ENCODE data around the gene SWAP70.

DNA sequence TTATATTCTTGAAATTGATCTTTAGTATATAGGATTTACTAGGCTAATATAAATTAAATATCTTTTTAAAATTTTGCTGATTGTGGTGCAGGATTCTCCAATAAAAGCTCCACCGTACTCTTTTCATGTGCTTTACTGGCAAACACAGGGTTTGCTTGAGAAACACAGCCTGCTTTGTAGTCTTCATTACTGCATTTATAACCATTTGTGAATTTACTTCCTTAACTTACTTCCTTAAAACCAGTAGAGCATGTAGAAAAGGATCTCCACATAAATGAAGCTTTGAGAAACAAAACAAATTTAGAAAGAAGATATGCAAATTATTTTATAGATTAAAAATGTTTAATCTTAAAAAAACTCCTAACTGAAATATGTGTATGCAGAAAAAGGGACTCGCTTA, 28.8 kb downstream of the SWAP70 start:
- TF ChIP-seq LARP7 (IDR thresholded peaks at IDR 0.05), result no peak
- no peak for TF ChIP-seq CHD2 (IDR thresholded peaks at IDR 0.05; ENCODE audit: borderline replicate concordance, low read depth, low read length)
- no peak for TF ChIP-seq EZH2 (IDR thresholded peaks at IDR 0.05; ENCODE audit: borderline replicate concordance, control insufficient read depth, low read depth, low read length)
- no peak for TF ChIP-seq CTCF (IDR thresholded peaks at IDR 0.05 in 2 of 3, conservative IDR thresholded peaks at IDR 0.05 in 1 of 3; ENCODE audit: control insufficient read depth in 2 of 3, extremely low read depth in 1 of 3, insufficient read depth in 1 of 3, low read depth in 3 of 3, low read length in 3 of 3)
- TF ChIP-seq BHLHE40 (IDR thresholded peaks at IDR 0.05; ENCODE audit: borderline replicate concordance in 1 of 2, low read depth in 2 of 2, low read length in 1 of 2), result no peak
- TF ChIP-seq CHD1 (IDR thresholded peaks at IDR 0.05; ENCODE audit: low read depth, low read length), result no peak
- no peak for TF ChIP-seq TAF1 (IDR thresholded peaks at IDR 0.05; ENCODE audit: borderline replicate concordance, low read depth, low read length)
- TF ChIP-seq NR2C2 (IDR thresholded peaks at IDR 0.05; ENCODE audit: borderline replicate concordance, control insufficient read depth, insufficient read length, low read depth), result no peak
- TF ChIP-seq FOXK2 (IDR thresholded peaks at IDR 0.05), result no peak
- TF ChIP-seq CEBPB (IDR thresholded peaks at IDR 0.05; ENCODE audit: borderline replicate concordance in 1 of 2, low read depth in 2 of 2, low read length in 2 of 2), result no peak
- TF ChIP-seq, protein P1, sequence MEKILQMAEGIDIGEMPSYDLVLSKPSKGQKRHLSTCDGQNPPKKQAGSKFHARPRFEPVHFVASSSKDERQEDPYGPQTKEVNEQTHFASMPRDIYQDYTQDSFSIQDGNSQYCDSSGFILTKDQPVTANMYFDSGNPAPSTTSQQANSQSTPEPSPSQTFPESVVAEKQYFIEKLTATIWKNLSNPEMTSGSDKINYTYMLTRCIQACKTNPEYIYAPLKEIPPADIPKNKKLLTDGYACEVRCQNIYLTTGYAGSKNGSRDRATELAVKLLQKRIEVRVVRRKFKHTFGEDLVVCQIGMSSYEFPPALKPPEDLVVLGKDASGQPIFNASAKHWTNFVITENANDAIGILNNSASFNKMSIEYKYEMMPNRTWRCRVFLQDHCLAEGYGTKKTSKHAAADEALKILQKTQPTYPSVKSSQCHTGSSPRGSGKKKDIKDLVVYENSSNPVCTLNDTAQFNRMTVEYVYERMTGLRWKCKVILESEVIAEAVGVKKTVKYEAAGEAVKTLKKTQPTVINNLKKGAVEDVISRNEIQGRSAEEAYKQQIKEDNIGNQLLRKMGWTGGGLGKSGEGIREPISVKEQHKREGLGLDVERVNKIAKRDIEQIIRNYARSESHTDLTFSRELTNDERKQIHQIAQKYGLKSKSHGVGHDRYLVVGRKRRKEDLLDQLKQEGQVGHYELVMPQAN (conservative IDR thresholded peaks at IDR 0.05), result no peak
- no peak for TF ChIP-seq EP300 (IDR thresholded peaks at IDR 0.05; ENCODE audit: borderline replicate concordance in 1 of 2, control insufficient read depth in 1 of 2, low read depth in 2 of 2, low read length in 2 of 2)

Measured in GM12878 (cell line).